OCI-LY1 (cell line): ENCODE results near the gene HDDC2.

Experiments
- H2AFZ ChIP-seq: fragments of 200-600 bp; sonication (generic), shearing (Covaris generic); 2 replicates; pipeline ENCODE4 v1.6.0; 2014; ENCODE audit warnings: antibody characterized with exemption, mild to moderate bottlenecking, low read length
- H3F3A ChIP-seq: fragments of 200-600 bp; sonication (generic), shearing (Covaris generic); 2 replicates; pipeline ENCODE4 v1.6.0; 2014; ENCODE audit warnings: mild to moderate bottlenecking, antibody characterized with exemption, low read length, moderate library complexity; ENCODE audit not compliant: insufficient read depth
- H3K27ac ChIP-seq: fragments of 200-600 bp; sonication (generic); 2 replicates; pipeline ENCODE4 v1.5.1; 2014; ENCODE audit warnings: low read length, mixed run types, mild to moderate bottlenecking, low read depth; ENCODE audit not compliant: poor library complexity, severe bottlenecking
- H3K27me3 ChIP-seq: fragments of 200-600 bp; sonication (generic); 2 replicates; pipeline ENCODE4 v1.6.0; 2014; ENCODE audit warnings: antibody characterized with exemption, mild to moderate bottlenecking, low read length, moderate library complexity; ENCODE audit not compliant: insufficient read depth
- H3K36me3 ChIP-seq: fragments of 200-600 bp; sonication (generic); 2 replicates; pipeline ENCODE4 v1.6.1; 2014; ENCODE audit warnings: mild to moderate bottlenecking, antibody characterized with exemption, low read length, moderate library complexity, mixed read lengths; ENCODE audit not compliant: insufficient read depth
- H3K4me1 ChIP-seq: fragments of 200-600 bp; sonication (generic); 2 replicates; pipeline ENCODE4 v1.5.1; 2014; ENCODE audit warnings: mild to moderate bottlenecking, low read length, moderate library complexity; ENCODE audit not compliant: insufficient read depth, severe bottlenecking
- H3K4me2 ChIP-seq: fragments of 200-600 bp; sonication (generic), shearing (Covaris generic); 2 replicates; pipeline ENCODE4 v1.6.1; 2014; ENCODE audit warnings: low read length
- H3K4me3 ChIP-seq: fragments of 200-600 bp; sonication (generic); 2 replicates; pipeline ENCODE4 v1.5.1; 2014; ENCODE audit warnings: low read length, low read depth, mild to moderate bottlenecking, mixed read lengths; ENCODE audit not compliant: poor library complexity, severe bottlenecking
- H3K79me2 ChIP-seq: fragments of 200-600 bp; shearing (Covaris generic); 2 replicates; pipeline ENCODE4 v1.6.1; 2016; ENCODE audit warnings: mixed run types, low read length, mixed read lengths; ENCODE audit not compliant: insufficient read depth
- H3K9ac ChIP-seq: fragments of 200-600 bp; sonication (generic), shearing (Covaris generic); 2 replicates; pipeline ENCODE4 v1.6.1; 2014; ENCODE audit warnings: mild to moderate bottlenecking, low read length, mixed read lengths
- H3K9me2 ChIP-seq: fragments of 200-600 bp; sonication (generic), shearing (Covaris generic); 2 replicates; pipeline ENCODE4 v1.6.1; 2014; ENCODE audit warnings: low read depth, mild to moderate bottlenecking, low read length, mixed read lengths
- H3K9me3 ChIP-seq: fragments of 200-600 bp; shearing (Covaris generic); 2 replicates; pipeline ENCODE4 v1.6.1; 2014; ENCODE audit warnings: low read length, mixed read lengths
- H4K20me1 ChIP-seq: fragments of 200-600 bp; sonication (generic), shearing (Covaris generic); 2 replicates; pipeline ENCODE4 v1.6.0; 2016; ENCODE audit warnings: mild to moderate bottlenecking, low read length; ENCODE audit not compliant: insufficient read depth
- CTCF ChIP-seq: fragments of 200-600 bp; sonication (generic), shearing (Covaris generic); IDR thresholded peaks from 2 replicates; pipeline ENCODE4 v1.5.1; 2017; ENCODE audit warnings: mild to moderate bottlenecking, antibody characterized with exemption, low read length, moderate library complexity, mixed read lengths
- EZH2 ChIP-seq: fragments of 200-600 bp; sonication (generic), shearing (Covaris generic); IDR thresholded peaks from 2 replicates; pipeline ENCODE4 v1.8.0; 2017; ENCODE audit warnings: borderline replicate concordance, mixed run types, mild to moderate bottlenecking, antibody characterized with exemption, low read length, moderate library complexity, mixed read lengths

Gene HDDC2

GRCh38 chr6:125253881-125254280 lies 47.9 kb downstream of the HDDC2 start:
- no peaks in the 10 kb centered on the region for H3K36me3 ChIP-seq
- H3K27ac ChIP-seq: no peak overlapping the region
- H3K27me3 ChIP-seq: no peaks in the 10 kb centered on the region
- H3K9ac ChIP-seq: no peak overlapping the region
- no peaks in the 10 kb centered on the region for H3F3A ChIP-seq
- H3K79me2 ChIP-seq: no peaks in the 10 kb centered on the region
- H3K9me2 ChIP-seq: no peaks in the 10 kb centered on the region
- H3K4me3 ChIP-seq: no peak overlapping the region
- no peak overlapping the region for H3K4me2 ChIP-seq
- H4K20me1 ChIP-seq: no peaks in the 10 kb centered on the region
- H3K4me1 ChIP-seq: peaks cover 4% of the 10 kb centered on the region
- TF ChIP-seq CTCF (no peak), EZH2 (no peak)
- no peaks in the 10 kb centered on the region for H3K9me3 ChIP-seq
- no peak overlapping the region for H2AFZ ChIP-seq

- TF ChIP-seq CTCF (no peak), EZH2 (no peak)
- Histone ChIP-seq H3K9ac (no peak overlapping the region), H3K4me3 (no peak overlapping the region), H3K4me2 (no peak overlapping the region), H2AFZ (no peak overlapping the region), H3K4me1 (peaks cover 4% of the 10 kb centered on the region), H3K27me3 (no peaks in the 10 kb centered on the region), H3K9me2 (no peaks in the 10 kb centered on the region), H3K27ac (no peak overlapping the region), H3F3A (no peaks in the 10 kb centered on the region), H3K79me2 (no peaks in the 10 kb centered on the region), H3K9me3 (no peaks in the 10 kb centered on the region), H3K36me3 (no peaks in the 10 kb centered on the region), H4K20me1 (no peaks in the 10 kb centered on the region)
Observed at GRCh38 chr6:125252891-125253290, 48.9 kb downstream of the HDDC2 start.

DNA sequence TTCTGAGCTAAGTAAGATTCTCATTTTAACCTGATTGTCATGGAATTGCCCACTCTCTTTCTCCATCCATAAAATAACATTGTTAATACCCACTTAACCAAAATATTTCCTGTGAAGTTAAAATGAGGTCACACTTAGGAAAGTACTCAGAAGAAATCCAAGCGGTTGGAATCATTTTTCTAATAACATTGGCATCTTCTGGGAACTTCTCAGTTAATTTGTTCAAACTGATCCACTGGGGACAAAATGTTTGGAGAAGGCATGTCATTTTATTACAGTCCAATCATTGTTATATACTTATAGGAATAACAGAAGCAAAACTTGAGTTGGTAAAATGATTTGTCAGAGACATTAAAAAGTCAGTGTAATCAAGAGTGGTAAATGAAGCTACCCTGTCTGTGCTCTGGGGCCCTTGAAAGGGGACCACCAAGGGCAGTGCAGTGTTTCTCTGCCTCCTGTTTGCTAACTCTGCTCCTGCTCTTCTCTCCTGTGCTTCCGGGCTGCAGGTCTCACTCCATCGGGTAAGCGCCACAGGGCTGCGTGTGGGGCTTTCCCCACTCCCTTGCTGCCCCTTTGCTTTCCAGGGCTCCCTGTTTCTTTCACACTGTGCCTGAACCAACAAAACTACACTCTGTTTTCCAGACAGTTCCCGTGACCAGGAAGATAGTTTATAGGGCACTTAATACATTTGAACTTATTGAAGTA lies 50.1 kb downstream of the HDDC2 start:
- Histone ChIP-seq H3K79me2 (no peaks in the 10 kb centered on the region), H4K20me1 (no peaks in the 10 kb centered on the region), H3K9me2 (no peaks in the 10 kb centered on the region), H2AFZ (peak overlapping the region; percentile 65; the same call in 1 of the 2 replicates), H3K36me3 (no peaks in the 10 kb centered on the region), H3K4me3 (no peak overlapping the region), H3K9ac (no peak overlapping the region), H3K4me2 (no peak overlapping the region), H3K4me1 (peaks cover 4% of the 10 kb centered on the region), H3K27ac (no peak overlapping the region), H3K27me3 (no peaks in the 10 kb centered on the region), H3F3A (no peaks in the 10 kb centered on the region), H3K9me3 (no peaks in the 10 kb centered on the region)
- TF ChIP-seq EZH2: no peak
- TF ChIP-seq CTCF: no peak
